Measurements from ENCODE around the gene CNTN3.

CNTN3 gene

DNA sequence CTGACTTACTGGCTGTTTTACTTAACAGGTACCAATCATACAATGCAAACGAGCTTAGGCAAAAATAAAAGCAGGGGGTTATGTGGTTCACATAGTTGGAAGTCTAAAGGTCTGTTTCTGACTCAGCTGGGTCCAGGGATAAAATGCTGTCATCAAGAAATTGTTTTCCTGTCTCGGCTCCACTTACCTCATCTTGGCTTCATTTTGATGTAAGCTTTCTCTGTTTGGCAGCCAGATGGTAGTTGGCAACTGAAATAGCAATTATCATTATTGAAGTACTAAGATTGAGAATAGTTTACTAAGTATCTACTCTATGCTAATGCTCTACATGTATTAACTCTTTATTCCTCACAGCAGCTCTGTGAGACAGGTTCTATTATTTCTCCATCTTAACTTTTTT lies 36.8 kb upstream of the CNTN3 start:
- H3K36me3 ChIP-seq (ENCODE audit: control insufficient read depth in 1 of 2, insufficient read depth in 2 of 2, low read depth in 1 of 2, low read length in 2 of 2) = no peaks in the 10 kb centered on the region
- no peak overlapping the region for H2AK5ac ChIP-seq (ENCODE audit: low read length, severe bottlenecking)
- H3K9me3 ChIP-seq (ENCODE audit: control insufficient read depth, low read length) = no peaks in the 10 kb centered on the region
- no peak overlapping the region for H3K9ac ChIP-seq (ENCODE audit: low read length)
- no peaks in the 10 kb centered on the region for H3K79me1 ChIP-seq (replicated peaks; ENCODE audit: low read length, poor library complexity, severe bottlenecking)
- DNase-seq = no peak
- H3K4me1 ChIP-seq (ENCODE audit: control insufficient read depth, insufficient read depth, low read depth, low read length) = no peaks in the 10 kb centered on the region
- no peak overlapping the region for H2BK12ac ChIP-seq (ENCODE audit: low read length in 2 of 2)
- H2BK5ac ChIP-seq (ENCODE audit: low read depth, low read length, poor library complexity, severe bottlenecking) = no peak overlapping the region
- no peak overlapping the region for H2BK120ac ChIP-seq (ENCODE audit: low read depth, low read length)
- H3K27me3 ChIP-seq (ENCODE audit: control insufficient read depth in 1 of 2, insufficient read depth in 1 of 2, low read length in 2 of 2) = no peaks in the 10 kb centered on the region
- H3K4ac ChIP-seq (ENCODE audit: low read depth in 1 of 2, low read length in 2 of 2) = no peak overlapping the region
- no peak overlapping the region for H3K4me3 ChIP-seq (ENCODE audit: insufficient read depth in 1 of 2, low read depth in 1 of 2, low read length in 2 of 2)
- no peak overlapping the region for H4K8ac ChIP-seq (ENCODE audit: low read length)
- H3K27ac ChIP-seq (ENCODE audit: low read length, poor library complexity, severe bottlenecking) = no peak overlapping the region
- no peak overlapping the region for H2BK15ac ChIP-seq (ENCODE audit: low read depth, poor library complexity, severe bottlenecking)
- H3K18ac ChIP-seq (ENCODE audit: low read depth in 1 of 2, low read length in 2 of 2) = no peak overlapping the region
- no peak overlapping the region for H3K14ac ChIP-seq (ENCODE audit: low read length in 2 of 2)
- WGBS = 47% methylated on average over 2 of the region's 2 CpGs
- H2AFZ ChIP-seq (ENCODE audit: low read depth, low read length) = no peak overlapping the region
- H3K4me2 ChIP-seq (ENCODE audit: low read length, poor library complexity, severe bottlenecking) = no peak overlapping the region
- H3K23ac ChIP-seq (ENCODE audit: low read length in 2 of 2) = no peak overlapping the region
- H4K91ac ChIP-seq (ENCODE audit: low read length) = no peak overlapping the region

DNA sequence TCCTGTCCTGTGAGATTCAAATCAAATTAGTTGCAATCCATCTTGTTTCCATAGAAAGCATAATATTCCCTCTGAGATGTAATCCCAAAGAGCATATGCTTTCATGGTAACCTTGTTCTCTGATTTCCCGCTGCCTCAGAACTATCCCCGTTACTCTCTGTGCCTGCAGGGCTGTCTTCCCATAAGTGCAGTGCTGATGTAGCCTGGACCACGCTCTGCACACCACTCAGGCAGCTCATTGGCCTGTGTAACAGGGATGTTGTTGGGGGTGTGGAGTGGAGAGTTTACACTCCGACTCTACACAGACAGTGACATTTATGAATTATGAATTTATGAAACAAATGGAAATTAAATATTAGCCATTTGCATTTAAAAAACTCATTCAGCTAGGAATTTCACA lies 33.6 kb upstream of the CNTN3 start:
- no peak overlapping the region for H2AFZ ChIP-seq (ENCODE audit: low read depth, low read length)
- no peak for DNase-seq
- no peak overlapping the region for H3K9ac ChIP-seq (ENCODE audit: low read length)
- H4K91ac ChIP-seq (ENCODE audit: low read length) = no peak overlapping the region
- H2BK12ac ChIP-seq (ENCODE audit: low read length in 2 of 2) = no peak overlapping the region
- no peak overlapping the region for H3K4ac ChIP-seq (ENCODE audit: low read depth in 1 of 2, low read length in 2 of 2)
- no peaks in the 10 kb centered on the region for H3K9me3 ChIP-seq (ENCODE audit: control insufficient read depth, low read length)
- no peaks in the 10 kb centered on the region for H3K79me1 ChIP-seq (replicated peaks; ENCODE audit: low read length, poor library complexity, severe bottlenecking)
- H2BK120ac ChIP-seq (ENCODE audit: low read depth, low read length) = no peak overlapping the region
- H3K18ac ChIP-seq (ENCODE audit: low read depth in 1 of 2, low read length in 2 of 2) = no peak overlapping the region
- no peaks in the 10 kb centered on the region for H3K4me1 ChIP-seq (ENCODE audit: control insufficient read depth, insufficient read depth, low read depth, low read length)
- no peak overlapping the region for H3K4me3 ChIP-seq (ENCODE audit: insufficient read depth in 1 of 2, low read depth in 1 of 2, low read length in 2 of 2)
- H4K8ac ChIP-seq (ENCODE audit: low read length) = no peak overlapping the region
- H2BK15ac ChIP-seq (ENCODE audit: low read depth, poor library complexity, severe bottlenecking) = no peak overlapping the region
- no peak overlapping the region for H2AK5ac ChIP-seq (ENCODE audit: low read length, severe bottlenecking)
- no peak overlapping the region for H3K23ac ChIP-seq (ENCODE audit: low read length in 2 of 2)
- no peak overlapping the region for H3K4me2 ChIP-seq (ENCODE audit: low read length, poor library complexity, severe bottlenecking)
- no peaks in the 10 kb centered on the region for H3K27me3 ChIP-seq (ENCODE audit: control insufficient read depth in 1 of 2, insufficient read depth in 1 of 2, low read length in 2 of 2)
- H3K27ac ChIP-seq (ENCODE audit: low read length, poor library complexity, severe bottlenecking) = no peak overlapping the region
- H2BK5ac ChIP-seq (ENCODE audit: low read depth, low read length, poor library complexity, severe bottlenecking) = no peak overlapping the region
- WGBS = 79% methylated on average over 3 of the region's 4 CpGs
- H3K36me3 ChIP-seq (ENCODE audit: control insufficient read depth in 1 of 2, insufficient read depth in 2 of 2, low read depth in 1 of 2, low read length in 2 of 2) = no peaks in the 10 kb centered on the region
- H3K14ac ChIP-seq (ENCODE audit: low read length in 2 of 2) = no peak overlapping the region

DNA sequence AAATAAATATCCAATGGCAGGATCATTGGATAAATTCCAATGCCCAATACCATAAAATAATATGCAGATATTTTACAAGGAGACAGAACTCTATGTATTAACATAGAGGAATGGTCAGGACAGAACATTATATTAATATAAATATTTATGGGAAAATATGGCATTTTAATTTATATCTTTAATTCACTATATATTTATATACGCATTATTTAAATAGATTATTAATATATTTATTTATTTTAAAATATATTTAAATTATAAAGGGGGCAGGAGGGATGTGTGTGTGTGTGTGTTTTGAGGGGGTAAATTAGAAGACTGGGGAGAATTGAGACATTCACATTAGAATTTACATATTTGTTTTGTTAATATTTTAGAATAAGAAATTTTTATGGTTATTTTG lies 31.6 kb upstream of the CNTN3 start:
- no peaks in the 10 kb centered on the region for H3K4me1 ChIP-seq (ENCODE audit: control insufficient read depth, insufficient read depth, low read depth, low read length)
- no peaks in the 10 kb centered on the region for H3K79me1 ChIP-seq (replicated peaks; ENCODE audit: low read length, poor library complexity, severe bottlenecking)
- no peak overlapping the region for H2BK5ac ChIP-seq (ENCODE audit: low read depth, low read length, poor library complexity, severe bottlenecking)
- no peaks in the 10 kb centered on the region for H3K27me3 ChIP-seq (ENCODE audit: control insufficient read depth in 1 of 2, insufficient read depth in 1 of 2, low read length in 2 of 2)
- H3K4me2 ChIP-seq (ENCODE audit: low read length, poor library complexity, severe bottlenecking) = no peak overlapping the region
- H3K9me3 ChIP-seq (ENCODE audit: control insufficient read depth, low read length) = no peaks in the 10 kb centered on the region
- no peak overlapping the region for H3K4ac ChIP-seq (ENCODE audit: low read depth in 1 of 2, low read length in 2 of 2)
- no peak overlapping the region for H3K23ac ChIP-seq (ENCODE audit: low read length in 2 of 2)
- no peak overlapping the region for H3K27ac ChIP-seq (ENCODE audit: low read length, poor library complexity, severe bottlenecking)
- H2BK15ac ChIP-seq (ENCODE audit: low read depth, poor library complexity, severe bottlenecking) = no peak overlapping the region
- no peak overlapping the region for H2BK12ac ChIP-seq (ENCODE audit: low read length in 2 of 2)
- H4K8ac ChIP-seq (ENCODE audit: low read length) = no peak overlapping the region
- H3K18ac ChIP-seq (ENCODE audit: low read depth in 1 of 2, low read length in 2 of 2) = no peak overlapping the region
- H2AK5ac ChIP-seq (ENCODE audit: low read length, severe bottlenecking) = no peak overlapping the region
- no peak overlapping the region for H4K91ac ChIP-seq (ENCODE audit: low read length)
- DNase-seq = no peak
- H3K9ac ChIP-seq (ENCODE audit: low read length) = no peak overlapping the region
- H2BK120ac ChIP-seq (ENCODE audit: low read depth, low read length) = no peak overlapping the region
- no peak overlapping the region for H3K14ac ChIP-seq (ENCODE audit: low read length in 2 of 2)
- no peaks in the 10 kb centered on the region for H3K36me3 ChIP-seq (ENCODE audit: control insufficient read depth in 1 of 2, insufficient read depth in 2 of 2, low read depth in 1 of 2, low read length in 2 of 2)
- WGBS = no CpG with 5 or more reads among the region's 1 CpG
- H2AFZ ChIP-seq (ENCODE audit: low read depth, low read length) = no peak overlapping the region
- H3K4me3 ChIP-seq (ENCODE audit: insufficient read depth in 1 of 2, low read depth in 1 of 2, low read length in 2 of 2) = no peak overlapping the region

DNA sequence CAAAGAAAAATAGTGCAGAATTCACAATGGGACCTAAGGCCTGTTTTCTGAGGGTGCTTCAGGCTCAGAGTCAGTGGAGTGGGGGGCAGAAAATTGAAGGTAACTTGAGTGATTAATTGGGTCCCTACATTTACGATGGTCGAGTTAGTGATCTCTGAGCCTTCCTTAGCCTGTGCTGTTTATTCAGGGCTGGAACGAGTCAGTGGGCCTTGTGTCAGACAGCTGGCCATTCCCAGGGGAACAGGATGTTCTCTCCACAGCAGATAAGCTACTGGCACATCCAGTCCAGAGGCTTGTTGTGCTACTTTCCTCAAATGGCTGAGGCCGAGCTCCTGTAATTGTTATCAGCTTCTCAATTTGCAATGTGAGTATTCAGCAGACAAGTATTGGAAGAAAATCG lies 29.2 kb upstream of the CNTN3 start:
- no peak overlapping the region for H2BK5ac ChIP-seq (ENCODE audit: low read depth, low read length, poor library complexity, severe bottlenecking)
- no peak overlapping the region for H2AFZ ChIP-seq (ENCODE audit: low read depth, low read length)
- no peak overlapping the region for H2AK5ac ChIP-seq (ENCODE audit: low read length, severe bottlenecking)
- H3K14ac ChIP-seq (ENCODE audit: low read length in 2 of 2) = no peak overlapping the region
- H3K27ac ChIP-seq (ENCODE audit: low read length, poor library complexity, severe bottlenecking) = no peak overlapping the region
- no peaks in the 10 kb centered on the region for H3K27me3 ChIP-seq (ENCODE audit: control insufficient read depth in 1 of 2, insufficient read depth in 1 of 2, low read length in 2 of 2)
- no peak overlapping the region for H3K4me2 ChIP-seq (ENCODE audit: low read length, poor library complexity, severe bottlenecking)
- H3K18ac ChIP-seq (ENCODE audit: low read depth in 1 of 2, low read length in 2 of 2) = no peak overlapping the region
- H3K4me1 ChIP-seq (ENCODE audit: control insufficient read depth, insufficient read depth, low read depth, low read length) = no peaks in the 10 kb centered on the region
- 8% methylated on average over 5 of the region's 5 CpGs for WGBS
- peak overlapping the region in 1 of 2 experiments; percentile 24 for H3K4me3 ChIP-seq (ENCODE audit: insufficient read depth in 1 of 2, low read depth in 1 of 2, low read length in 2 of 2)
- peak overlapping the region; percentile 52 for H3K9ac ChIP-seq (ENCODE audit: low read length)
- H3K9me3 ChIP-seq (ENCODE audit: control insufficient read depth, low read length) = no peaks in the 10 kb centered on the region
- H3K36me3 ChIP-seq (ENCODE audit: control insufficient read depth in 1 of 2, insufficient read depth in 2 of 2, low read depth in 1 of 2, low read length in 2 of 2) = no peaks in the 10 kb centered on the region
- no peak overlapping the region for H3K23ac ChIP-seq (ENCODE audit: low read length in 2 of 2)
- no peak overlapping the region for H4K8ac ChIP-seq (ENCODE audit: low read length)
- no peak overlapping the region for H2BK120ac ChIP-seq (ENCODE audit: low read depth, low read length)
- DNase-seq = no peak
- no peak overlapping the region for H4K91ac ChIP-seq (ENCODE audit: low read length)
- H3K4ac ChIP-seq (ENCODE audit: low read depth in 1 of 2, low read length in 2 of 2) = no peak overlapping the region
- H2BK12ac ChIP-seq (ENCODE audit: low read length in 2 of 2) = no peak overlapping the region
- H2BK15ac ChIP-seq (ENCODE audit: low read depth, poor library complexity, severe bottlenecking) = no peak overlapping the region
- H3K79me1 ChIP-seq (replicated peaks; ENCODE audit: low read length, poor library complexity, severe bottlenecking) = no peaks in the 10 kb centered on the region

All from mesenchymal stem cell (in vitro differentiated cells and primary cell).